HG03025 (cell line): Measurements from ENCODE around the gene SLC6A2.
"Not testable (repeated sequence)": the region's sequence is repeated elsewhere in the genome, so short reads cannot be mapped to it uniquely, and the experiment has no call there.

Experiments
- ATAC-seq: cut with Tn5 transposase; IDR thresholded peaks from one replicate; pipeline ENCODE4 v1.9.1; 2021; ENCODE audit warnings: mild to moderate bottlenecking, moderate library complexity; ENCODE audit not compliant: unreplicated experiment, low FRiP score

The SLC6A2 gene

DNA sequence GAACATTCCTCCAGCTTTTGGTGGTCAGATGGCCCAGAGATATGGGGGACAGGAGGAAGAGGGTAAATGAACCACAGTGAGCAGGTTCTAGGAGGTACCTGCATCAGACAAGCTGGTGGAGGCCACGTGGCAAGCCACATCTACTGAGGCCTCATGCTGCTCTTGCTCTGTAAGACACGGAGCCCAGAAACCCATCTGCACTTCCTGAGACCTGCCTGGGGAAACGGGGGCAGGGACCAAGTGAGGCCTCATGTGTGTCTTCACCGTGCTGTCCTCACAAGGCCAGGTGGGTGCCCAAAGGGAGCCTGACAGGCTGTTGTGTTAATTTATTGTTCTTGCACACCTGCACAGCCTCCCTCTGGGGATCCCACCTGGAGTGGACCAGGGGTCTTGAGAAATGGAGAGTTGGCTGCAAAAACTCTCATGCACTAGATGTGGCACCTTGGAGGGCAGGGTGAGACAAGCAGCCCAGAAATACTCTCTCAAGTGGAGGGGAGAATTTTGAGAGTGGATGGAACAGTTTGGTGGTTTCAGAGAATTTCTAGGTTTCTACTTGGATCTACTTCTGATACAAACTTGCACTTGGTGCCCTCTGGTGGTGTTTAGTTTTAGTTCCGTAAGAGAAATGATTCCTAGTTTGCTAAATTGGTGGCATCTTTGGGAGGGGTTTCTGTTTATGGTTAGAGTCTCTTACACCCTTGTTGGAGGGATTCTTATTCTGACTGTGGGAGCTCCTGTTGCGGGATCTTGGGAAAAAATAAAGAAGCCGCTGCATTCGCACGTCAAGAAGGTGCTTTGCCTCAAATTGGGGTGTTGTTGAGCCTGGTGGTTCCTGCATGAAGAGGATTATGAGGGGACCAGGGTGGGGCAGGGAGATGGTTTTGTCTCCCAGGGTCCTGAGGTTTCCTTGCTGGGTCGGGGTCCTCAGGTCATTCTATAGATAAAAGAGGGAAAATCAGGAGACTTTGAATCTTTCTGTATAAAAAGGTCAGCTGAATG is 47.5 kb downstream of the SLC6A2 start:
- no peak for ATAC-seq

DNA sequence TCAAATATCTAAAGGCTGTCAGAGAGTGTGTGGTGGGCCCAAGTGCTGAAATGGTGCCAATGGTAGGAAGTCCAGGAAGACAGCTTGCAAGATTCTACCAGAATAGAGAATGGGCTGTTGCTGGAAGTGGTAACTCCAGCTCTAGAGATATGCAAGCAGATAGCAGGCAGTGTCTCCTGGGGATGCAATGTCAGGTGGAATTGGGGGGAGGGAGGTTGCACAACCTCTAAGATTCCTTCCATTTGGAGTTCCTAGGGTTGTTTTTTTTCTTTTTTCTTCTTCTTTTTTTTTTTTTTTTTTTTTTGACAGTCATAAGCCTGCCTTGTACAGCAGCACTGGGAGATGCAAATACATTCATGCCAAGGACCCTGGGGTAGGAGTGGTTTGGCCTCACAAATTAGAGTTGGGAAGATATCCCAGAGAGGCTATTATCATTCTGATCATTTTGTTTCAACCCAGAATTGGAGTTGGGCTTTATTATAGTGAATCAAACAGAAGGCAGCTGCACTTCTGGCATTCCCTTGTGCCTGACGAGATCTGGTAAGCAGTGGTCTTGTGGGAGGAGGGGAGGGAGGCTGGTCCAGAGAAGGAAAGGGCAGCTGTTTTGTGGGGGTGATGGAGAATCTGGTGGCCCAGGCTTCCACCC is 51.1 kb downstream of the SLC6A2 start:
- no peak for ATAC-seq

- no peak for ATAC-seq
Observed at GRCh38 chr16:55709801-55710200, 54.0 kb downstream of the SLC6A2 start.

GRCh38 chr16:55710466-55710865 is 54.7 kb downstream of the SLC6A2 start:
- no peak for ATAC-seq

DNA sequence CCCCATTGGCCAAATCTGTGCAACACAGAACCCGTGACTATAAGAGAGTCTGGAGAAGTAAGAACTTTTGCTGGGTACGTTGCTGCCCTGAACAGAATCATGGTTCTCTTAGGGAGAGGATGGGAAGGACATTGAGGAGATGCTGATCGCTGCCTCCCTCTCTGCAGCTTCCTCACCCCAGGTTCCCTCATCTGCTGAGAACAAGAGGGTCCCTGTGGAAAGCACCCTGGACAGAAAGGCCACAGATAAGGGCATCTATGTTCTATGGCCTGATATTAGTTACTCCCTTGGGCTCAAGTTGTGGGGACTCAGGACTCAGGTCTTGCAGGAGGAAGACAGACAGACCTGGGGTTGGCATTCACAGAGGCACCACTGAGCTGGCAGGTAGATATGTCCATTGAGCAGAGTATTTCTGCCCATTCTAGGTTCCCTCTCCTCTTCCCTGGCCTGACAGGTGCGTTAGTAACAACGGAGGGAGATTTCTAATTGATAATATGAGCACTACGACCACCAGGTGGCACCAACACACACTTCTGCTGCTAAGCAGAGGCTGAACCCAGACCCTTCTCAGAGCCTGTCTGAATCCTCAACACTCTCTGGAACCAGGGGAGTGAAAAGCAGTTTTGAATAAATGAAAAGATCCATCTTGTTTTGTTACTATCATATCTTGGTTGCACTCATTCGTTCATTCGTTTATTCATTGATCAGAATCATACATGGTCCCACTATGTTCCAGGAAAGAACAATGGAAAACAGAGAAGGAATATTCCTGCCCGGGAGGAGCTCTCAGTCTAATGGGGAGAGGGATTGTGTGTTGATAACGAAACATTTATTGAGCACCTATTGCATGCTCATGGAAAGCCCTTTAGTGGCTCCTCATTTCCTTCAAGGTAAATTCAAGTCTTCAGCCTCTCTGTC is 56.4 kb downstream of the SLC6A2 start:
- ATAC-seq = peak; percentile 53

DNA sequence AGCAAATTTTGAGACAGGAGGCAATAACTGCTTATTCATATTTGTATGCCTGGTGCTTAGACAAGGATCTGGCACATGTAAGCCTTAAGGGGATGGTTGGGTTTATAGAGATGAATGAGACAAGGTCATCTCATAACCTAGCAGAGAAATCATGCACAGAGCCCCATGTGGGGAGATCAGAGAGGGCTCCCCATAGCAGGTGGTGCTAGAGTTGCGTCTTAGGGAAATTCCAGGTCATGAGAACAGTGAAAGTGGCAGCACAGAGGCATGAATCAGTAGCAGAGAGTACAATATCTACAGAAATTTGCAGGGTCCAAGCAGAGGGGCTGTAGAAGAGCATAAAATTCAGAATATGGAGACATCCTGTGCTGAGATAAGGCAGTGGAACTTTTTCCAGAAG is 57.3 kb downstream of the SLC6A2 start:
- no peak for ATAC-seq

DNA sequence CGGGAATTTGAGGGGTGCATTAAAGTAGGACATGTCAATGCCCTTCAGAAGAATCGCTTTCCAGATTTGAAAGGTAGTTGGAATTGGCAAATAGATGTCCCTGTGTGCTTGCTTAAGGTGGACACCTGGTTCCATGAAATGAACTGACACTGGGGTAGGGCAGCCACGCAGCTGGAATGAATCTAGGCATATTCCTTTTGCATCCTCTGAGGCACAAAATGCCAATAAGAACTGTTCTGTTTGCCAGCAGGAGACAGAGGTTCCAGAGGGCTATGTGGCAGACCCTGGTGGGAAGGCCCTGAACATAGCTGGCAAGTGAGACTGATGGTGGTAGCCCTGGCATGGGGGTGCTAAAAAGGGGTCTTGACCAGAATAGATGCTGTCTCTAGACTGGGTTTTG is 61.5 kb downstream of the SLC6A2 start:
- no peak for ATAC-seq

DNA sequence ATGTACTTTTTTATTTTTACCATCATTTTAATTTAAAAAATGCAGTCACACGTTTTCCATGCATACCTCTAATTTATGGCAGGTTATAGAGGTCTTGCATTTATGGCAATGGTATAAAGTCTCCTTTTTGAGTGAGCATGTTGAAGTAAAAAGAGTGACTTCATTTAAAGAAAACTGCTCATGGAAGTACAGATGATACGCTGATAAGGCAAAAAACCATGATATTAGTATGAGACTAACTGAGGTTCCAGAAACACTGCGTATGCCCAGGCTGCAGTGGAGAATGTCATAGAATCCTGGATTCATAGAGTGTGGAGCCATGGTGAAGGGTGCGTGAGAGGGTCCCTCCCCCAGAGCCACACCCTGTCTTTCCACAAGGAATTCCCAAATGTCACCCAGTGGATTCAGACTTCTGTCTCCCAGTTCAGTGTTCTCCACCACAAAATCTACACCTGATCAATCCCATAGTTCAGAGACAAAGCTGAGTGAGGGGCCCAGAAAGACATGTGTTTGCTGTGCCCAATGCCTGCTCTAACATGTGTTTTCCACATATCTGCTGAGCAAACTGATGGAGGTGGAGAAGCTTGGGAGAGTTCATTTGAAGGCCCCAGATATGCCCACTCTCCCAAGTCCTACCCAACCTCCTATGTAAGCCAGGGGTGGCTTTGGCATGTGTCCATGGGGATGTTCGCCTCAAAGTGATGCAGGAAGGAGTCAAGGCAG is 69.4 kb downstream of the SLC6A2 start:
- no peak for ATAC-seq

DNA sequence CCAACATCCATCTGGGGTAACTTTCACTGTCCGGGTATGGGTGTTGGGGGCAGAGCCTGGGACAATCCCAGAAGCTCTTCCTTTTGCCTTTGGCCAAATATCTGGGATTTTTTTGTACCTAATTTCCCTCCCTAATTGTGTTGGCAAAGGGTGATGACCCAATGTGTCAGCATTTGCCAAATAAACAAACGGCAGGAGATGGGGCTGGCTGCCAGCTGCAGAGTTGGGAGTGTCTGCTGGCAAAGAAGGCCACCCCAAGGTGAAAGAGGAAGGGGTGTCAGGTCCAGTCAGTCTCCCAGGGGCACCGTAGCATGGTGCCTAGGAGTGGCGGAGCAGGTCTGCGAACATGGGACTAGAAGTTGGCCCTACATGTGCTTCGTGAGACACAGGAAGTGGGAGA is 73.0 kb downstream of the SLC6A2 start:
- ATAC-seq = no peak

DNA sequence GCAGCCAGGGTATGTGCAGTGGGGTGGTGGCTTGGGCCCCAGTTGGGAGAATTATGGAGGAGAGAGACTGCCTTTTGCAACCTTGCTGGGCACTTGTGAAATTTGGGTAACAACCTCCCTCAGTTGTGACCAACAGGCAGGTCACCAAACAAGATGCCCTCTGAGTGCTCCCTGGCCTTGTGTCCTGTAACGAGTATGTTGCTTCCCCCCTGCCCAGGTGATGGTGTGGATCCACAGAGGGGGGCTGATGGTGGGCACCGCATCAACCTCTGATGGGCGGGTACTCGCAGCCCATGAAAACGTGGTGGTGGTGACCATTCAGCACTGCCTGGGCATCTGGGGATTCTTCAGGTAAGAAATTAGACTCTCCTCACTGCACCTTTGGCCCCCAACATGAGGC is 74.3 kb downstream of the SLC6A2 start:
- no peak for ATAC-seq

GRCh38 chr16:55732496-55732895 is 76.7 kb downstream of the SLC6A2 start:
- no peak for ATAC-seq

GRCh38 chr16:55734665-55735064 is 78.9 kb downstream of the SLC6A2 start:
- ATAC-seq = no peak

DNA sequence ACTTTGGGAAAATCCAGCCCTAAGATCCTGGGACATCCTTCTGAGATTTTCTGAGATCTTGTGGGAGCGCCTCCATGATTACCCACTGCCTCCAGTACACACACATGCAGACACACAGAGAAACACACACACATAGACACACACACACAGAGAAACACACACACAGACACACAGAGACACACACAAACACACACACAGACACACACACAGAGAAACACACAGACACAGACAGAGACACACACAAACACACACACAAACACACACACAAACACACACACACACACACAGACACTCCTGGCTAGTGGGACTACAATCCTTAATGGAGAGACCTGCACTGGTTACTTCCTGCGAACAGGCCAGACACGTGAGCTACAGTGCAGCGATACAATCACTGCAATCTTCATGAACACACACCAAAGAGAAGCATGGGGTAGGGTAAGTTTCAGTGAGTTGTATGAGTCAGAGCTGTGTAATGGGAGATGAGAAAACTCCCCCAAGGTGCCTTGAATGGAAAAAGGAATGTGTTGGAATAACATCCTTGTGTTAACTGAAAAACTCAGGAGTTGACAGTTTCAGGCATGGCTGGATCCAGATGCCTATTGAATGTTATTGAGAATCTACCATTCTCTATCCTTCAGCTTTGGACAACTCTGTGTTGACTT is 79.5 kb downstream of the SLC6A2 start:
- ATAC-seq = no peak

- no peak for ATAC-seq
Observed at GRCh38 chr16:55736671-55737070, 80.9 kb downstream of the SLC6A2 start.

GRCh38 chr16:55737318-55737717 is 81.5 kb downstream of the SLC6A2 start:
- ATAC-seq = no peak

GRCh38 chr16:55737966-55738365 is 82.2 kb downstream of the SLC6A2 start:
- ATAC-seq = no peak

GRCh38 chr16:55746081-55746480 is 90.3 kb downstream of the SLC6A2 start:
- no peak for ATAC-seq

DNA sequence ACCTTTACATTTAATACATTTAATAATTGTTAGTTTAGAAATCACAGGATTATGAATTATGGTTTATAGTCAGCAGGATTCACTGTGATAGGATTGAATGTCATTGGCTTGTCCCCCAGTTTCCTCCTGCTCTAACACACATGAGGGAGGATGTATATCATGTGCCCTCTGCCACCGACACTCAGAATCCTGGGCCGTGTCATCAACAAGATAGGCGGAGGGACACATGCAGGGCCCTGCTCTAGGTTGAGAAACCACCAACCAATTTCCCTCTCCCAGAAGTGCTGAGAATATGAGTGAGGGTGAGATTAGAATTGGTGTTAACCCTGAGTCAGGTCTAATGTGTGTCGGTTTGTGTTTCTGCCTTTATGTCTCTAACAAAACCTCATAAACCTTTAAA is 92.0 kb downstream of the SLC6A2 start:
- ATAC-seq = no peak

DNA sequence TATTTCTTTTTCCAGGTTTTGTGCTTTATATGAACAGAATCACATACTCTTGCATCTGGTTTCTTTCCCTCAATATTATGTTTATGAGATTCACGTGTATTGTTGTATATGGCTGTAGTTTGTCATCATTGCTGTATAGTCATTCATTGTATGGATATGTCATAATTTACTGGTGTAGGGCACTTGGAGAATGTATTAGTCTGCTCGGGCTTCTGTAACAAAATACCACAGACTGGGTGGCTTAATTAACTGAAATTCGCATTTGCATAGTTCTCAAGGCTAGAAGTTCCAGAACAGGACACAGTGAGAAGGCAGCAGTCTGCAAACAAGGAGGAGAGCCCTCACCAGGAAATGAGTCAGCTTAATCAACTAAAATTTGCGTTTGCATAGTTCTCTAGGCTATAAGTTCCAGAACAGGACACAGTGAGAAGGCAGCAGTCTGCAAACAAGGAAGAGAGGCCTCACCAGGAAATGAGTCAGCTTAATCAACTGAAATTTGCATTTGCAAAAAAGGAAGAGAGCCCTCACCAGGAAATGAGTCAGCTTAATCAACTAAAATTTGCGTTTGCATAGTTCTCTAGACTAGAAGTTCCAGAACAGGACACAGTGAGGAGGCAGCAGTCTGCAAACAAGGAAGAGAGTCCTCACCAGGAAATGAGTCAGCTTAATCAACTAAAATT is 96.8 kb downstream of the SLC6A2 start:
- not testable (repeated sequence) for ATAC-seq
